ENCODE measurements around the gene PNN.

GRCh38 chr14:39203659-39204606 is 28.9 kb downstream of the PNN start:
- TF ChIP-seq EZH2 (IDR thresholded peaks at IDR 0.05; ENCODE audit: insufficient read depth, low read length), result no peak
- no peak for TF ChIP-seq CTCF (IDR thresholded peaks at IDR 0.05; ENCODE audit: insufficient read depth, low read depth, low read length)

Data from astrocyte (in vitro differentiated cells and primary cell).